A673 (cell line): ENCODE measurements around the gene KIAA0825. TPM values are rescaled to one million over a fixed set of nuclear protein-coding genes. Genes with fewer than 3 reads are reported as not detected.

Source experiments
- BruUV-seq: library from RNA; stranded (reverse); fragments of 400-500 nt; replicated peaks from 2 replicates; lab custom pipeline; 2021; lab: Mats Ljungman, UMichigan
- CTCF ChIA-PET: fragments of 300-600 bp; sonication (Branson Sonifier 250); formaldehyde crosslinking; loops from one replicate; lab custom pipeline; 2022; ENCODE audit warnings: antibody characterized with exemption; lab: Charles Lee
- POLR2A ChIA-PET: fragments of 300-600 bp; sonication (Branson Sonifier 250); formaldehyde crosslinking; loops from one replicate; lab custom pipeline; 2022; ENCODE audit warnings: antibody characterized with exemption; ENCODE audit not compliant: low non-redundant PET; lab: Charles Lee
- DNase-seq: peaks from one replicate; pipeline ENCODE4 v3.0.0-alpha.2; 2015; ENCODE audit warnings: low spot score
- H3K27ac ChIP-seq: fragments of 200-600 bp; sonication (generic); 2 replicates; pipeline ENCODE4 v1.5.1; 2016; ENCODE audit warnings: mixed run types, low read depth, mild to moderate bottlenecking, mixed read lengths, antibody characterized with exemption, low read length; ENCODE audit not compliant: poor library complexity, severe bottlenecking
- H3K27me3 ChIP-seq: fragments of 200-600 bp; sonication (generic); replicated peaks from 2 replicates; pipeline ENCODE4 v1.6.1; 2017; ENCODE audit warnings: mixed run types, low read depth, mild to moderate bottlenecking, mixed read lengths, antibody characterized with exemption, low read length; ENCODE audit not compliant: insufficient read depth, poor library complexity
- H3K36me3 ChIP-seq: fragments of 200-600 bp; sonication (generic); 2 replicates; pipeline ENCODE4 v1.6.1; 2016; ENCODE audit warnings: mixed run types, mild to moderate bottlenecking, mixed read lengths, antibody characterized with exemption, low read length; ENCODE audit not compliant: insufficient read depth, poor library complexity, severe bottlenecking
- H3K4me1 ChIP-seq: fragments of 200-600 bp; sonication (generic); 2 replicates; pipeline ENCODE4 v1.6.1; 2017; ENCODE audit warnings: mixed run types, mild to moderate bottlenecking, mixed read lengths, antibody characterized with exemption, low read length; ENCODE audit not compliant: insufficient read depth, poor library complexity, severe bottlenecking
- H3K4me3 ChIP-seq: fragments of 200-600 bp; sonication (generic); 2 replicates; pipeline ENCODE4 v1.5.1; 2016; ENCODE audit warnings: low read depth, mixed run types, mild to moderate bottlenecking, mixed read lengths, low read length; ENCODE audit not compliant: poor library complexity, severe bottlenecking
- H3K9me3 ChIP-seq: fragments of 200-600 bp; sonication (generic); 2 replicates; pipeline ENCODE4 v1.6.1; 2016; ENCODE audit warnings: mixed run types, low read depth, mild to moderate bottlenecking, mixed read lengths, antibody characterized with exemption, low read length; ENCODE audit not compliant: poor library complexity, severe bottlenecking
- CTCF ChIP-seq: fragments of 300-800, 200-600 bp; sonication (generic); conservative IDR thresholded peaks from 2 replicates; pipeline ENCODE4 v1.5.1; 2017; ENCODE audit warnings: low read depth, mild to moderate bottlenecking, antibody characterized with exemption, low read length, moderate library complexity, mixed read lengths
- EZH2 ChIP-seq: fragments of 200-600 bp; sonication (generic); IDR thresholded peaks from 2 replicates; pipeline ENCODE4 v1.6.1; 2017; ENCODE audit warnings: borderline replicate concordance, low read depth, mild to moderate bottlenecking, mixed read lengths, antibody characterized with exemption, low read length; ENCODE audit not compliant: poor library complexity, severe bottlenecking
- intact Hi-C: fragments of 100-400 bp; cut with micrococcal nuclease; formaldehyde crosslinking; loops from one replicate; pipeline ENCODE4 v1.10.0; 2022; ENCODE audit not compliant: unreplicated experiment
- total RNA-seq: library from RNA; stranded (reverse); gene quantifications from 2 replicates; pipeline ENCODE4 v1.2.3, GENCODE V29; 2021

Gene KIAA0825
- total RNA-seq, 1 experiment from 2014 or later: 1.2 TPM

- TF ChIP-seq EZH2: no peak
- TF ChIP-seq CTCF: no peak
- no peaks in the 10 kb centered on the region for H3K27me3 ChIP-seq
- intact Hi-C loops: no loop called here
- no peaks in the 10 kb centered on the region for H3K36me3 ChIP-seq
- no peaks in the 10 kb centered on the region for H3K9me3 ChIP-seq
- no peaks in the 10 kb centered on the region for H3K4me1 ChIP-seq
- BruUV-seq: no TSS peak
- no peak overlapping the region for H3K4me3 ChIP-seq
- DNase-seq: peak; percentile 9
- no peak overlapping the region for H3K27ac ChIP-seq
- CTCF ChIA-PET: no interaction called here
- POLR2A ChIA-PET: no interaction called here
These were observed 146.9 kb downstream of the KIAA0825 start for GRCh38 chr5:94471521-94471920.

GRCh38 chr5:94470802-94471201 is 147.6 kb downstream of the KIAA0825 start:
- BruUV-seq: no TSS peak
- Histone ChIP-seq H3K27ac (no peak overlapping the region), H3K4me3 (no peak overlapping the region), H3K4me1 (no peaks in the 10 kb centered on the region), H3K36me3 (no peaks in the 10 kb centered on the region), H3K27me3 (no peaks in the 10 kb centered on the region), H3K9me3 (no peaks in the 10 kb centered on the region)
- intact Hi-C loops: no loop called here
- ChIA-PET POLR2A (no interaction called here), CTCF (no interaction called here)
- no peak for DNase-seq
- TF ChIP-seq CTCF (no peak), EZH2 (no peak)

GRCh38 chr5:94469894-94470329 is 148.5 kb downstream of the KIAA0825 start:
- H3K9me3 ChIP-seq: no peaks in the 10 kb centered on the region
- POLR2A ChIA-PET: no interaction called here
- TF ChIP-seq EZH2 (no peak), CTCF (no peak)
- no TSS peak for BruUV-seq
- H3K27ac ChIP-seq: no peak overlapping the region
- no peaks in the 10 kb centered on the region for H3K4me1 ChIP-seq
- no peaks in the 10 kb centered on the region for H3K27me3 ChIP-seq
- peak; percentile 3 for DNase-seq
- H3K36me3 ChIP-seq: no peaks in the 10 kb centered on the region
- intact Hi-C loops: no loop called here
- H3K4me3 ChIP-seq: no peak overlapping the region
- CTCF ChIA-PET: no interaction called here
